Measurements from ENCODE around the gene HOXA11.

GRCh38 chr7:27166531-27167505 lies 18.2 kb downstream of the HOXA11 start:
- TF ChIP-seq CTCF (conservative IDR thresholded peaks at IDR 0.05; ENCODE audit: low read length) (no peak), EZH2phosphoT487 (IDR thresholded peaks at IDR 0.05; ENCODE audit: borderline replicate concordance, low read depth, low read length) (no peak)

Measured in OCI-LY7 (cell line).